Lung (tissue), 12 donors: ENCODE results near the gene AEBP1. TPM values are rescaled to one million over a fixed set of nuclear protein-coding genes. Genes with fewer than 3 reads are reported as not detected.

Source experiments
- ATAC-seq: fragments of 200-7000 bp; cut with Tn5 transposase; one replicate; pipeline ENCODE4 v1.9.1; 2020; ENCODE audit warnings: moderate number of reproducible peaks; ENCODE audit not compliant: insufficient read depth, low FRiP score
- DNase-seq, 3 donors: peaks; one replicate each; pipeline ENCODE4 v3.0.0-alpha.2; 2013 to 2017
- H3K27ac ChIP-seq, 2 donors: one replicate each; pipeline ENCODE4 v1.5.1; 2013; ENCODE audit warnings: mild to moderate bottlenecking in 2 of 2, moderate library complexity in 2 of 2, control low read depth in 1 of 2, inconsistent platforms in 1 of 2, low read depth in 1 of 2, low read length in 1 of 2
- H3K27me3 ChIP-seq, 3 donors: one replicate each; pipeline ENCODE4 v1.5.1; 2013; ENCODE audit warnings: low read length in 2 of 3; ENCODE audit not compliant: control insufficient read depth in 3 of 3, insufficient read depth in 3 of 3
- H3K36me3 ChIP-seq, 4 donors: one replicate each; pipeline ENCODE4 v1.5.1; 2013; ENCODE audit warnings: low read length in 4 of 4, mild to moderate bottlenecking in 1 of 4, moderate library complexity in 1 of 4; ENCODE audit not compliant: control insufficient read depth in 4 of 4, insufficient read depth in 4 of 4
- H3K4me1 ChIP-seq, 5 donors: one replicate each; pipeline ENCODE4 v1.5.1; 2013; ENCODE audit warnings: low read length in 5 of 5, mild to moderate bottlenecking in 2 of 5, moderate library complexity in 1 of 5; ENCODE audit not compliant: control insufficient read depth in 5 of 5, insufficient read depth in 5 of 5
- H3K4me3 ChIP-seq: one replicate; pipeline ENCODE4 v1.5.1; 2013; ENCODE audit warnings: mild to moderate bottlenecking, control low read depth, moderate library complexity
- H3K9ac ChIP-seq, 2 donors: one replicate each; pipeline ENCODE4 v1.5.1; 2013; ENCODE audit warnings: low read length in 2 of 2, control low read depth in 1 of 2; ENCODE audit not compliant: insufficient read depth in 1 of 2
- H3K9me3 ChIP-seq, 4 donors: one replicate each; pipeline ENCODE4 v1.5.1; 2013; ENCODE audit warnings: low read length in 3 of 4, mild to moderate bottlenecking in 1 of 4, moderate library complexity in 1 of 4; ENCODE audit not compliant: control insufficient read depth in 4 of 4, insufficient read depth in 3 of 4
- CTCF ChIP-seq: IDR thresholded peaks from 2 replicates; pipeline ENCODE4 v1.5.1; 2012; ENCODE audit warnings: mild to moderate bottlenecking; ENCODE audit errors: control extremely low read depth, extremely low read depth
- WGBS, 2 donors: extraction: QIAGEN DNeasy Blood & Tissue Kit; methylation state at CpG; one replicate each; pipeline ENCODE4 v1.1.7; 2013; 5-methylcytosine and 5-hydroxymethylcytosine counted together
- polyA plus RNA-seq, 2 donors: library from polyadenylated mRNA; stranded (reverse); fragments of 200-250 nt; gene quantifications; one replicate each; pipeline ENCODE4 v1.2.1, GENCODE V29; 2013
- total RNA-seq, 2 donors: library from RNA; depleted of rRNA in 1 of 2; stranded (reverse); fragments of >200 nt in 1 of 2; gene quantifications; one replicate each; pipeline ENCODE4 v1.2.1, GENCODE V29; 2014 to 2021
- donor health status: control.
- donor health status: control.
- donor health status: Bipolar disorder and iron deficiency.
- donor health status: healthy.
- donor health status: DM: yes; HTN: yes; CAD: no.

Gene AEBP1
- total and polyA plus RNA-seq, 4 donors, result 43.4 to 124 (median 68.7) TPM

DNA sequence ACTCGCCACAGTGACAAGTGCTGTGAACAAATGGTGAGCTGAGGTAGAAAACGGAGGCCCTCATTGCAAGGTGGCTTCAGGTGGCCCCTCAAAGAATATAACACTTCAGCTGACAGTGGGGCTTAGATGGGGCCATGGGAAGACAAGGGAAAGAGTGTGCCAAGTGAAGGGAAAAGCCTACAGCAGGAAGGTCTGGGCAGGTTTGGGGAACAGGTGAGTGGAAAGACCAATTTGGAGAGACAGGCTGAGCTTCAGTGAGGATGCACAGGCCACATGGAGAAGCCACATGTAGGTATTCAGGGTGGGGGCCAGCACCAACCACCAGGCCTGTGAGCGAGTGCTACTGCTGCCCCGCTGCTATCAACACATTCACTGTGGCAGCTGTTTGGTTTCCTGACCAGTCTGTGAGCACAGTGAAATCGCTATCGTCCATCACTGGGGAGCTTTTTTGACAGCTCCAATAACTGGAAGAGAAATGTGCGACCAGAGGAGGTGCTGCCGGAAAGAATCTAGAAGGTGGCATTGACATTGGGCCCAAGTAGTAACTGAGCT is 15.8 kb downstream of the AEBP1 start:
- no peak for TF ChIP-seq CTCF
- Histone ChIP-seq H3K36me3 (peaks cover 0 to 46% (median 17%) of the 10 kb centered on the region in 4 donors), H3K27me3 (no peaks in the 10 kb centered on the region), H3K9me3 (no peaks in the 10 kb centered on the region), H3K9ac (no peak overlapping the region), H3K4me1 (peaks cover 3 to 23% (median 9%) of the 10 kb centered on the region in 5 donors), H3K4me3 (no peak overlapping the region), H3K27ac (no peak overlapping the region)
- ATAC-seq, result no peak
- DNase-seq, result no peak
- WGBS, 2 donors, result 90 to 93% methylated on average over 8 of the region's 8 CpGs

DNA sequence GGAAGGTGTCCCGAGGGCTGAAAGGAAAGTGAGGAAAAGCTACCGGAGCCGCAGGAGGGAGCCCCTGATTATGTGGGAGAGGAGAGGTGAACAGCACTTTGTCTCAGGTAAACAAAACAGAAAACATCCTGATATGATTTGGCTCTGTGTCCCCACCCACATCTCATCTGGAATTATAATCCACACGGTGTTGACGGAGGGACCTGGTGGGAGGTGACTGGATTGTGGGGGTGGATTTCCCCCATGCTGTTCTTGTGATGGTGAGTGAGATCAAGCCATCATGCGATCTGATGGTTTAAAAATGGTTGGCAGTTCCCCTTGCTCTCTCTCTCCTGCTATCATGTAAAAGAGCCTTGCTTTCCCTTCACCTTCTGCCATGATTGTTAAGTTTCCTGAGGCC is 16.2 kb downstream of the AEBP1 start:
- H3K27ac ChIP-seq, result no peak overlapping the region
- H3K36me3 ChIP-seq, result peaks cover 0 to 42% (median 17%) of the 10 kb centered on the region in 4 donors
- H3K9me3 ChIP-seq, result no peaks in the 10 kb centered on the region
- DNase-seq (no peak), ATAC-seq (no peak)
- 87 to 94% methylated on average over 6 of the region's 6 CpGs for WGBS, 2 donors
- H3K4me3 ChIP-seq, result no peak overlapping the region
- H3K4me1 ChIP-seq, result peaks cover 3 to 23% (median 9%) of the 10 kb centered on the region in 5 donors
- H3K9ac ChIP-seq, result no peak overlapping the region
- no peak for TF ChIP-seq CTCF
- no peaks in the 10 kb centered on the region for H3K27me3 ChIP-seq

DNA sequence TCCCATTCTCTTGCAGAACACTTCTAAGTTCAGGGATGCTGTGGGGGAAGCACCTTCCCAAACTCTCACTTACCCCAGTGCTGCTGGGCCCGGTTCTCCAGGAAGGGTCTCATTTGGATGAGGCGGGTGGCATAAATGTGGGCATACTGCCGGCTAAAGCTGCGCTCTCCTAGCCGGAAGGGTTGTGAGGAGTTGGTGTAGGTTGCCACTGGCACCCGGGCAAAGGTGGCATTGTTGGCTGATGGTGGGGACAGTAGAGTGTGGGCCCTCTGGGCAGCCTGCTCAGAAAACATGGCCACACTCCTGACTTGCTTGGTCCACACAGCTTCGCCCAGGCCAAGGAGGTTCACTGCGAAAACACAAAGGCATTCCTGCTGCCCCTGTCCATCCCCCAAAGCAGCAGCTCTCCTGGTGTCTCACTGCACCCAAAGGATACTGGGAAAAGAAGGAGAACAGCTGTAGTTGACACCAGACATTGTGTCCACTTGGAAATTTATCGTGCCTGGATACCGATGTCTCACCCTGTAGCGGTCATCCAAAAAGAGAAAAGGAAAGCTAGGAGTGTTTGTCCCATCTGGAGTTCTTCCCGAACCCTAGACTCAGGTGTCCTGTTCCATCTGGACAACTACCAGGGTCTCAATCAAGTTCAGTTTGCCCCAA is 17.7 kb downstream of the AEBP1 start:
- no peak overlapping the region for H3K4me3 ChIP-seq
- ATAC-seq, result no peak
- H3K4me1 ChIP-seq, result peaks cover 3 to 23% (median 9%) of the 10 kb centered on the region in 5 donors
- no peak for TF ChIP-seq CTCF
- 93 to 95% methylated on average over 12 of the region's 12 CpGs for WGBS, 2 donors
- H3K27ac ChIP-seq, result no peak overlapping the region
- no peak overlapping the region for H3K9ac ChIP-seq
- DNase-seq, result no peak
- H3K9me3 ChIP-seq, result no peaks in the 10 kb centered on the region
- H3K36me3 ChIP-seq, result peaks cover 0 to 29% (median 17%) of the 10 kb centered on the region in 4 donors
- H3K27me3 ChIP-seq, result no peaks in the 10 kb centered on the region
